H9 (cell line): ENCODE results near the gene KIAA1614. TPM values are rescaled to one million over a fixed set of nuclear protein-coding genes. Genes with fewer than 3 reads are reported as not detected.

Experiments
- DNase-seq: peaks from one replicate; pipeline ENCODE4 v3.0.0-alpha.2; 2017
- H2AFZ ChIP-seq: one replicate; pipeline ENCODE4 v1.6.1; 2013; ENCODE audit warnings: mild to moderate bottlenecking, low read length, control low read depth, moderate library complexity
- H2AK5ac ChIP-seq: 2 replicates; pipeline ENCODE4 v1.6.1; 2013; ENCODE audit warnings: low read length, control low read depth, mixed read lengths; ENCODE audit not compliant: insufficient read length
- H2BK120ac ChIP-seq: one replicate; pipeline ENCODE4 v1.6.1; 2013; ENCODE audit warnings: low read depth, mild to moderate bottlenecking, low read length, control low read depth, inconsistent platforms; ENCODE audit not compliant: poor library complexity, severe bottlenecking
- H2BK12ac ChIP-seq: 2 replicates; pipeline ENCODE4 v1.6.1; 2013; ENCODE audit warnings: low read length, control low read depth, mixed read lengths, low read depth; ENCODE audit not compliant: insufficient read length
- H2BK15ac ChIP-seq: 2 replicates; pipeline ENCODE4 v1.6.1; 2013; ENCODE audit warnings: low read depth, low read length, control low read depth
- H2BK20ac ChIP-seq: one replicate; pipeline ENCODE4 v1.6.1; 2013; ENCODE audit warnings: low read depth, mild to moderate bottlenecking, low read length, control low read depth, inconsistent platforms; ENCODE audit not compliant: poor library complexity, severe bottlenecking
- H2BK5ac ChIP-seq: 2 replicates; pipeline ENCODE4 v1.6.1; 2013; ENCODE audit warnings: low read length, control low read depth, mixed read lengths; ENCODE audit not compliant: insufficient read length
- H3K14ac ChIP-seq: 2 replicates; pipeline ENCODE4 v1.6.1; 2013; ENCODE audit warnings: low read length, control low read depth; ENCODE audit not compliant: insufficient read depth
- H3K18ac ChIP-seq: 2 replicates; pipeline ENCODE4 v1.6.1; 2013; ENCODE audit warnings: low read depth, mild to moderate bottlenecking, mixed read lengths, low read length, control low read depth; ENCODE audit not compliant: insufficient read length
- H3K23ac ChIP-seq: 2 replicates; pipeline ENCODE4 v1.6.1; 2013; ENCODE audit warnings: low read length, control low read depth, mixed read lengths, low read depth; ENCODE audit not compliant: insufficient read length
- H3K23me2 ChIP-seq: 2 replicates; pipeline ENCODE4 v1.6.1; 2013; ENCODE audit warnings: low read depth, mild to moderate bottlenecking, mixed read lengths, low read length, control low read depth; ENCODE audit not compliant: insufficient read length, poor library complexity, severe bottlenecking
- H3K27ac ChIP-seq: 2 replicates; pipeline ENCODE4 v1.5.1; 2013; ENCODE audit warnings: low read length, control low read depth, mixed read lengths, low read depth; ENCODE audit not compliant: insufficient read length
- H3K27me3 ChIP-seq: 2 replicates; pipeline ENCODE4 v1.6.1; 2013; ENCODE audit warnings: low read length, control low read depth, inconsistent platforms; ENCODE audit not compliant: insufficient read depth
- H3K4ac ChIP-seq: 2 replicates; pipeline ENCODE4 v1.6.1; 2013; ENCODE audit warnings: low read depth, mild to moderate bottlenecking, control low read depth, inconsistent platforms, low read length, moderate library complexity
- H3K4me1 ChIP-seq: 2 replicates; pipeline ENCODE4 v1.6.1; 2013; ENCODE audit warnings: low read length, control low read depth, inconsistent platforms; ENCODE audit not compliant: insufficient read depth
- H3K4me2 ChIP-seq: 2 replicates; pipeline ENCODE4 v1.6.1; 2013; ENCODE audit warnings: low read length, control low read depth, mixed read lengths; ENCODE audit not compliant: insufficient read length, insufficient read depth
- H3K56ac ChIP-seq: 2 replicates; pipeline ENCODE4 v1.6.1; 2013; ENCODE audit warnings: low read depth, mild to moderate bottlenecking, mixed read lengths, low read length, control low read depth; ENCODE audit not compliant: insufficient read length
- H3K79me1 ChIP-seq: 2 replicates; pipeline ENCODE4 v1.6.1; 2013; ENCODE audit warnings: low read depth, mild to moderate bottlenecking, moderate library complexity, low read length, control low read depth, inconsistent platforms; ENCODE audit not compliant: insufficient read depth, poor library complexity, severe bottlenecking
- H3K79me2 ChIP-seq: 2 replicates; pipeline ENCODE4 v1.6.1; 2013; ENCODE audit warnings: low read length, control low read depth, inconsistent platforms; ENCODE audit not compliant: insufficient read depth
- H3K9ac ChIP-seq: 2 replicates; pipeline ENCODE4 v1.6.1; 2013; ENCODE audit warnings: low read length, control low read depth, mixed read lengths; ENCODE audit not compliant: insufficient read length; ENCODE audit errors: extremely low read depth
- H3K9me3 ChIP-seq: one replicate; pipeline ENCODE4 v1.6.1; 2013; ENCODE audit warnings: low read depth, low read length, inconsistent platforms; ENCODE audit not compliant: control insufficient read depth
- H3T11ph ChIP-seq: one replicate; pipeline ENCODE4 v1.6.1; 2013; ENCODE audit warnings: mild to moderate bottlenecking, low read length, control low read depth, inconsistent platforms
- H4K20me1 ChIP-seq: one replicate; pipeline ENCODE4 v1.6.1; 2013; ENCODE audit not compliant: control insufficient read depth, insufficient read length, insufficient read depth
- H4K5ac ChIP-seq: 2 replicates; pipeline ENCODE4 v1.6.1; 2013; ENCODE audit warnings: low read depth, mild to moderate bottlenecking, mixed read lengths, low read length, control low read depth; ENCODE audit not compliant: insufficient read length
- H4K8ac ChIP-seq: replicated peaks from 2 replicates; pipeline ENCODE4 v1.6.1; 2013; ENCODE audit warnings: low read length, control low read depth, mixed read lengths, low read depth; ENCODE audit not compliant: insufficient read length
- H4K91ac ChIP-seq: 2 replicates; pipeline ENCODE4 v1.6.1; 2013; ENCODE audit warnings: low read depth, mild to moderate bottlenecking, moderate library complexity, mixed read lengths, low read length, control low read depth; ENCODE audit not compliant: insufficient read length
- H3K27ac Mint-ChIP-seq, 3 experiments: 2 replicates in 2 of 3; 3 replicates in 1 of 3; pipeline ENCODE4 v1.8.0; 2020 to 2021; ENCODE audit warnings: mixed read lengths in 3 of 3, mild to moderate bottlenecking in 1 of 3, moderate library complexity in 1 of 3
- H3K27me3 Mint-ChIP-seq: 2 replicates; pipeline ENCODE4 v1.8.0; 2021; ENCODE audit warnings: low read depth, mild to moderate bottlenecking, moderate library complexity, mixed read lengths
- H3K36me3 Mint-ChIP-seq, 3 experiments: 2 replicates in 2 of 3; 3 replicates in 1 of 3; pipeline ENCODE4 v1.8.0; 2020 to 2021; ENCODE audit warnings: low read depth in 3 of 3, mixed read lengths in 3 of 3; ENCODE audit not compliant: insufficient read depth in 1 of 3
- H3K4me1 Mint-ChIP-seq, 2 experiments: 2 replicates each; pipeline ENCODE4 v1.8.0; 2020; ENCODE audit warnings: mixed read lengths in 2 of 2
- H3K4me3 Mint-ChIP-seq, 2 experiments: 2 replicates in 1 of 2; 3 replicates in 1 of 2; pipeline ENCODE4 v1.8.0; 2020 to 2021; ENCODE audit warnings: mild to moderate bottlenecking in 2 of 2, mixed read lengths in 2 of 2, moderate library complexity in 1 of 2
- H3K9me3 Mint-ChIP-seq, 2 experiments: 2 replicates in 1 of 2; 3 replicates in 1 of 2; pipeline ENCODE4 v1.8.0; 2020; ENCODE audit warnings: mild to moderate bottlenecking in 2 of 2, mixed read lengths in 2 of 2, moderate library complexity in 1 of 2
- CTCF ChIP-seq: fragments of 200-600 bp; sonication (generic); conservative IDR thresholded peaks from 3 replicates; pipeline ENCODE4 v1.8.0; 2021; ENCODE audit warnings: antibody characterized with exemption, mild to moderate bottlenecking
- WGBS: extraction: QIAGEN DNeasy Blood & Tissue Kit; methylation state at CpG from one replicate; pipeline ENCODE4 v1.1.7; 2013; ENCODE audit warnings: missing lambda C conversion rate, low lambda C conversion rate, mixed read lengths; ENCODE audit not compliant: insufficient read length; ENCODE audit errors: extremely low coverage; 5-methylcytosine and 5-hydroxymethylcytosine counted together
- total RNA-seq: library from RNA; stranded (reverse); gene quantifications from 2 replicates; pipeline ENCODE4 v1.2.1, GENCODE V29; 2021

Gene KIAA1614
- total RNA-seq, 1 experiment from 2014 or later = 1.3 TPM

GRCh38 chr1:180950321-180950720 lies 37.6 kb downstream of the KIAA1614 start:
- H3K27me3 Mint-ChIP-seq = no peaks in the 10 kb centered on the region
- H3K23ac ChIP-seq = no peak overlapping the region
- no CpG with 5 or more reads among the region's 12 CpGs for WGBS
- no peaks in the 10 kb centered on the region for H3K9me3 ChIP-seq
- no peaks in the 10 kb centered on the region for H4K20me1 ChIP-seq
- no peak overlapping the region for H3K9ac ChIP-seq
- H3K27ac ChIP-seq = no peak overlapping the region
- no peak overlapping the region for H2BK5ac ChIP-seq
- H3K4me1 ChIP-seq = no peaks in the 10 kb centered on the region
- H2BK20ac ChIP-seq = no peak overlapping the region
- H3T11ph ChIP-seq = no peak overlapping the region
- no peaks in the 10 kb centered on the region for H3K79me1 ChIP-seq
- no peak overlapping the region for H3K4me3 Mint-ChIP-seq
- no peak overlapping the region for H3K4ac ChIP-seq
- no peak overlapping the region for H3K14ac ChIP-seq
- H4K5ac ChIP-seq = no peak overlapping the region
- no peak for TF ChIP-seq CTCF
- peaks cover 13 to 27% of the 10 kb centered on the region in 2 experiments for H3K4me1 Mint-ChIP-seq
- peaks cover 0 to 28% (median 9%) of the 10 kb centered on the region in 3 experiments; a peak in 5 of 7 replicates for H3K36me3 Mint-ChIP-seq
- no peak for DNase-seq
- no peaks in the 10 kb centered on the region for H3K27me3 ChIP-seq
- no peak overlapping the region for H3K18ac ChIP-seq
- H2BK120ac ChIP-seq = no peak overlapping the region
- no peaks in the 10 kb centered on the region for H3K79me2 ChIP-seq
- no peak overlapping the region for H3K4me2 ChIP-seq
- H4K8ac ChIP-seq = no peak overlapping the region
- H3K56ac ChIP-seq = no peak overlapping the region
- H3K9me3 Mint-ChIP-seq = no peaks in the 10 kb centered on the region
- no peaks in the 10 kb centered on the region for H3K23me2 ChIP-seq
- H2AK5ac ChIP-seq = no peak overlapping the region
- H2AFZ ChIP-seq = no peak overlapping the region
- H4K91ac ChIP-seq = no peak overlapping the region
- H2BK12ac ChIP-seq = no peak overlapping the region
- H3K27ac Mint-ChIP-seq = no peak overlapping the region; a peak in 1 of 7 replicates
- no peak overlapping the region for H2BK15ac ChIP-seq
